CD4-positive, alpha-beta T cell treated with Interferon gamma for 1 hour (primary cell): ENCODE results near the gene NOL11.
A peak's percentile ranks its signal among the peaks of the same experiment; 100 is the strongest.
"Not testable (repeated sequence)": the region's sequence is repeated elsewhere in the genome, so short reads cannot be mapped to it uniquely, and the experiment has no call there.

Experiments
- DNase-seq: peaks from one replicate; pipeline ENCODE4 v3.0.0-alpha.2; 2020

NOL11 gene

GRCh38 chr17:67711916-67712315 is 5.8 kb upstream of the NOL11 start:
- DNase-seq, result no peak

GRCh38 chr17:67712375-67712774 is 5.4 kb upstream of the NOL11 start:
- DNase-seq, result no peak

- DNase-seq, result no peak
These were observed 4.6 kb upstream of the NOL11 start for GRCh38 chr17:67713169-67713568.

GRCh38 chr17:67716405-67716798 is 1.3 kb upstream of the NOL11 start:
- DNase-seq, result no peak

- no peak for DNase-seq
These were observed 528 bp upstream of the NOL11 start for GRCh38 chr17:67717192-67717623.

- peak; percentile 2 for DNase-seq
These were observed 697 bp downstream of the NOL11 start for GRCh38 chr17:67718325-67718941.

GRCh38 chr17:67725373-67725791 is 7.6 kb downstream of the NOL11 start:
- DNase-seq, result no peak

GRCh38 chr17:67725807-67726206 is 8.1 kb downstream of the NOL11 start:
- no peak for DNase-seq

- DNase-seq, result not testable (repeated sequence)
These were observed 9.7 kb downstream of the NOL11 start for GRCh38 chr17:67727152-67728039.

GRCh38 chr17:67729903-67730302 is 12.2 kb downstream of the NOL11 start:
- no peak for DNase-seq

- DNase-seq, result no peak
These were observed 13.0 kb downstream of the NOL11 start for GRCh38 chr17:67730731-67731130.

- DNase-seq, result no peak
These were observed 15.7 kb downstream of the NOL11 start for GRCh38 chr17:67733449-67733848.

- no peak for DNase-seq
These were observed 19.4 kb downstream of the NOL11 start for GRCh38 chr17:67737145-67737544.

- no peak for DNase-seq
These were observed 24.3 kb downstream of the NOL11 start for GRCh38 chr17:67742025-67742424.

GRCh38 chr17:67746704-67747571 is 29.2 kb downstream of the NOL11 start:
- no peak for DNase-seq

GRCh38 chr17:67747681-67748235 is 30.0 kb downstream of the NOL11 start:
- no peak for DNase-seq

GRCh38 chr17:67750067-67750466 is 32.3 kb downstream of the NOL11 start:
- no peak for DNase-seq

- no peak for DNase-seq
These were observed 33.7 kb downstream of the NOL11 start for GRCh38 chr17:67751101-67752074.

GRCh38 chr17:67752160-67752559 is 34.4 kb downstream of the NOL11 start:
- DNase-seq, result not testable (repeated sequence)

- DNase-seq, result no peak
These were observed 35.3 kb downstream of the NOL11 start for GRCh38 chr17:67753026-67753425.

GRCh38 chr17:67754001-67754400 is 36.3 kb downstream of the NOL11 start:
- no peak for DNase-seq

GRCh38 chr17:67754686-67755085 is 37.0 kb downstream of the NOL11 start:
- not testable (repeated sequence) for DNase-seq
